MM.1S (cell line): Measurements from ENCODE around the gene OTUD6A.
"Not testable (repeated sequence)": the region's sequence is repeated elsewhere in the genome, so short reads cannot be mapped to it uniquely, and the experiment has no call there.

Experiments
- DNase-seq: peaks from one replicate; pipeline ENCODE4 v3.0.0-alpha.2; 2015
- H2AFZ ChIP-seq: fragments of 300-600 bp; sonication (generic); 2 replicates; pipeline ENCODE4 v1.6.0; 2016; ENCODE audit warnings: antibody characterized with exemption, low read length
- H3F3A ChIP-seq: fragments of 300-600 bp; sonication (generic); 2 replicates; pipeline ENCODE4 v1.6.1; 2016; ENCODE audit warnings: mild to moderate bottlenecking, antibody characterized with exemption, low read length, moderate library complexity, mixed read lengths; ENCODE audit not compliant: insufficient read depth
- H3K27ac ChIP-seq: fragments of 300-600 bp; sonication (generic); 2 replicates; pipeline ENCODE4 v1.5.1; 2016; ENCODE audit warnings: mild to moderate bottlenecking, low read length
- H3K27me3 ChIP-seq: fragments of 300-600 bp; sonication (generic); replicated peaks from 2 replicates; pipeline ENCODE4 v1.6.0; 2016; ENCODE audit warnings: low read length; ENCODE audit not compliant: insufficient read depth
- H3K36me3 ChIP-seq: fragments of 300-600 bp; sonication (generic); replicated peaks from 2 replicates; pipeline ENCODE4 v1.6.1; 2016; ENCODE audit warnings: mild to moderate bottlenecking, low read length, mixed read lengths; ENCODE audit not compliant: insufficient read depth
- H3K4me1 ChIP-seq: fragments of 300-600 bp; sonication (generic); 2 replicates; pipeline ENCODE4 v1.6.1; 2016; ENCODE audit warnings: low read length, mixed read lengths
- H3K4me2 ChIP-seq: fragments of 300-600 bp; sonication (generic); 2 replicates; pipeline ENCODE4 v1.6.0; 2016; ENCODE audit warnings: low read depth, low read length
- H3K4me3 ChIP-seq: fragments of 300-600 bp; sonication (generic); 2 replicates; pipeline ENCODE4 v1.5.1; 2016; ENCODE audit warnings: low read length, mixed read lengths
- H3K79me2 ChIP-seq: fragments of 300-600 bp; sonication (generic); 2 replicates; pipeline ENCODE4 v1.6.1; 2016; ENCODE audit warnings: mixed run types, low read length, mixed read lengths
- H3K9ac ChIP-seq: fragments of 300-600 bp; sonication (generic); 2 replicates; pipeline ENCODE4 v1.6.1; 2016; ENCODE audit warnings: low read length, mixed read lengths
- H3K9me2 ChIP-seq: fragments of 300-600 bp; sonication (generic); replicated peaks from 2 replicates; pipeline ENCODE4 v1.6.1; 2016; ENCODE audit warnings: mild to moderate bottlenecking, low read length, mixed read lengths; ENCODE audit not compliant: insufficient read depth
- H3K9me3 ChIP-seq: fragments of 300-600 bp; sonication (generic); replicated peaks from 2 replicates; pipeline ENCODE4 v1.6.1; 2016; ENCODE audit warnings: mild to moderate bottlenecking, low read length, mixed read lengths; ENCODE audit not compliant: insufficient read depth
- H4K20me1 ChIP-seq: fragments of 300-600 bp; sonication (generic); 2 replicates; pipeline ENCODE4 v1.6.1; 2016; ENCODE audit warnings: mild to moderate bottlenecking, low read length, moderate library complexity, mixed read lengths; ENCODE audit not compliant: insufficient read depth
- CTCF ChIP-seq: fragments of 300-600 bp; sonication (generic); IDR thresholded peaks from 2 replicates; pipeline ENCODE4 v1.5.1; 2016; ENCODE audit warnings: antibody characterized with exemption, low read length, mixed read lengths
- EZH2 ChIP-seq: fragments of 300-600 bp; sonication (generic); optimal IDR thresholded peaks from 2 replicates; pipeline ENCODE3; 2017; ENCODE audit warnings: low read depth, mild to moderate bottlenecking, antibody characterized with exemption, low read length, mixed read lengths
- EZH2phosphoT487 ChIP-seq: fragments of 300-600 bp; sonication (generic); IDR thresholded peaks from 2 replicates; pipeline ENCODE4 v1.6.1; 2018; ENCODE audit warnings: antibody characterized with exemption, low read length

Gene OTUD6A

GRCh38 chrX:70089604-70090297, 27.5 kb downstream of the OTUD6A start:
- no peak for DNase-seq
- TF ChIP-seq EZH2 = no peak
- no peak for TF ChIP-seq CTCF
- no peak for TF ChIP-seq EZH2phosphoT487
- Histone ChIP-seq H4K20me1 (no peaks in the 10 kb centered on the region), H3K36me3 (no peaks in the 10 kb centered on the region), H3K9ac (no peak overlapping the region), H3F3A (no peaks in the 10 kb centered on the region), H3K27me3 (no peaks in the 10 kb centered on the region), H3K79me2 (no peaks in the 10 kb centered on the region), H3K27ac (no peak overlapping the region), H3K9me2 (no peaks in the 10 kb centered on the region), H3K4me3 (no peak overlapping the region), H2AFZ (no peak overlapping the region), H3K4me1 (no peaks in the 10 kb centered on the region), H3K4me2 (no peak overlapping the region), H3K9me3 (no peaks in the 10 kb centered on the region)

GRCh38 chrX:70092247-70092646, 30.0 kb downstream of the OTUD6A start:
- H3F3A ChIP-seq = no peaks in the 10 kb centered on the region
- TF ChIP-seq EZH2 = no peak
- TF ChIP-seq EZH2phosphoT487 = no peak
- no peak for TF ChIP-seq CTCF
- no peaks in the 10 kb centered on the region for H3K79me2 ChIP-seq
- no peak for DNase-seq
- H3K4me3 ChIP-seq = no peak overlapping the region
- no peak overlapping the region for H3K9ac ChIP-seq
- H3K4me2 ChIP-seq = no peak overlapping the region
- no peaks in the 10 kb centered on the region for H3K9me3 ChIP-seq
- H3K9me2 ChIP-seq = no peaks in the 10 kb centered on the region
- H3K4me1 ChIP-seq = no peaks in the 10 kb centered on the region
- H3K27ac ChIP-seq = no peak overlapping the region
- no peak overlapping the region for H2AFZ ChIP-seq
- no peaks in the 10 kb centered on the region for H3K36me3 ChIP-seq
- no peaks in the 10 kb centered on the region for H3K27me3 ChIP-seq
- no peaks in the 10 kb centered on the region for H4K20me1 ChIP-seq

- no peak for TF ChIP-seq EZH2phosphoT487
- TF ChIP-seq EZH2 = no peak
- no peak for DNase-seq
Measured at GRCh38 chrX:70096052-70096451, 33.8 kb downstream of the OTUD6A start.

GRCh38 chrX:70105229-70105628, 43.0 kb downstream of the OTUD6A start:
- H3K9ac ChIP-seq = no peak overlapping the region
- no peak for DNase-seq
- no peaks in the 10 kb centered on the region for H3K9me2 ChIP-seq
- no peaks in the 10 kb centered on the region for H3K27me3 ChIP-seq
- no peaks in the 10 kb centered on the region for H3K4me1 ChIP-seq
- no peak for TF ChIP-seq EZH2
- no peak for TF ChIP-seq CTCF
- no peak for TF ChIP-seq EZH2phosphoT487
- H3K4me3 ChIP-seq = no peak overlapping the region
- no peaks in the 10 kb centered on the region for H4K20me1 ChIP-seq
- no peaks in the 10 kb centered on the region for H3K36me3 ChIP-seq
- no peaks in the 10 kb centered on the region for H3K9me3 ChIP-seq
- H3K4me2 ChIP-seq = no peak overlapping the region
- H3F3A ChIP-seq = no peaks in the 10 kb centered on the region
- no peak overlapping the region for H3K27ac ChIP-seq
- no peaks in the 10 kb centered on the region for H3K79me2 ChIP-seq
- H2AFZ ChIP-seq = no peak overlapping the region

More at GRCh38 chrX:70096052-70096451, 33.8 kb downstream of the OTUD6A start:
- no peaks in the 10 kb centered on the region for H3K79me2 ChIP-seq
- no peak overlapping the region for H2AFZ ChIP-seq
- no peaks in the 10 kb centered on the region for H3K9me2 ChIP-seq
- H3K4me1 ChIP-seq = no peaks in the 10 kb centered on the region
- no peaks in the 10 kb centered on the region for H3K36me3 ChIP-seq
- no peak overlapping the region for H3K9ac ChIP-seq
- no peaks in the 10 kb centered on the region for H3K9me3 ChIP-seq
- no peaks in the 10 kb centered on the region for H4K20me1 ChIP-seq
- H3F3A ChIP-seq = no peaks in the 10 kb centered on the region
- no peak overlapping the region for H3K4me2 ChIP-seq
- H3K27ac ChIP-seq = no peak overlapping the region
- no peak overlapping the region for H3K4me3 ChIP-seq
- H3K27me3 ChIP-seq = no peaks in the 10 kb centered on the region

DNA sequence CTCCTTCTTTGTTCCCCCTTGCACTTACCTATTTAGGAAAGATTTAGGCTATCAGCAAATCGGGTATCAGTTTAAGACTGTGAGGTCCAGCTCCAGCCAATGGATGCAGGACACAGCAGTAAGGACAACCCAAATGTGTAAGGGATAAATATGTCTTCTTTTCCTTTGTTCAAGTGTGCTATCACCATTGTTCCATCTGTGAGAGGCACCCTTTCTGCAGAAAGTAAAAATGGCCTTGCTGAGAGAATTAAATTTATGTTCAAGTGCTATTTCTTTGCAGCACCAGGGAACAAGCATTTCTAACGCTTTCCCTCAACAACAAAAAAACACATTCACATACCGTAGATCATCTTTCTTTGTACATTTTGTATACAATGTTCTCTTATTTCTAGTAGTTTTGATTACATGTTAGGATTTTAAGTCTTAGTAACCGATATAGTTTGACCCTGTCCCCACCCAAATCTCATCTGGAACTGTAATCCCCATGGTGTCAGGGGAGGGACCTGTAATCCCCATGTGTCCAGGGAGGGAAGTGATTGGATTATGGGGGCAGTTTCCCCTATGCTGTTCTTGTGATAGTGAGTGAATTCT, 49.3 kb downstream of the OTUD6A start:
- not testable (repeated sequence) for H3K27ac ChIP-seq, H3K4me1 ChIP-seq, H3K27me3 ChIP-seq, H3K9me3 ChIP-seq, H3F3A ChIP-seq, DNase-seq, H3K79me2 ChIP-seq, H3K36me3 ChIP-seq, H3K9me2 ChIP-seq, H4K20me1 ChIP-seq, H3K4me2 ChIP-seq, H2AFZ ChIP-seq, H3K9ac ChIP-seq, H3K4me3 ChIP-seq
